Vagina (tissue), 2 donors: ENCODE results near the gene SLC39A10.

Experiments used
- CTCF ChIP-seq, 3 experiments: fragments of 450-650 bp in 2 of 3; fragments of 200-600 bp in 1 of 3; sonication (generic) in 1 of 3; IDR thresholded peaks; one replicate each; pipeline ENCODE4 v1.5.1; 2017 to 2019; ENCODE audit warnings: antibody characterized with exemption in 3 of 3, mild to moderate bottlenecking in 2 of 3, moderate library complexity in 2 of 3
- POLR2A ChIP-seq, 2 donors: fragments of 450-650 bp; IDR thresholded peaks; one replicate each; pipeline ENCODE4 v1.6.1; 2017; ENCODE audit warnings: antibody characterized with exemption in 2 of 2, mild to moderate bottlenecking in 2 of 2, moderate library complexity in 2 of 2
- POLR2AphosphoS5 ChIP-seq, 2 donors: sonication (generic); formaldehyde crosslinking; IDR thresholded peaks; one replicate each; pipeline ENCODE4 v1.9.0; 2017; ENCODE audit warnings: antibody characterized with exemption in 2 of 2, mild to moderate bottlenecking in 2 of 2, low read depth in 1 of 2; ENCODE audit not compliant: insufficient read depth in 1 of 2

- TF ChIP-seq POLR2A (IDR thresholded peaks at IDR 0.05) (no peak), CTCF (IDR thresholded peaks at IDR 0.05) (no peak), POLR2AphosphoS5 (IDR thresholded peaks at IDR 0.05; ENCODE audit: insufficient read depth in 1 of 2, low read depth in 1 of 2) (no peak)
Observed at GRCh38 chr2:195648787-195649186, 8.2 kb upstream of the SLC39A10 start.
